PFSK-1 (cell line): ENCODE measurements around the gene NRXN3.

Experiments
- REST ChIP-seq, 2 experiments: IDR thresholded peaks; 2 replicates each; pipeline versions ENCODE4 v1.6.1 to v1.8.0; 2011 to 2012; ENCODE audit warnings: low read depth in 2 of 2, low read length in 2 of 2, control low read depth in 1 of 2, inconsistent platforms in 1 of 2, mild to moderate bottlenecking in 1 of 2, moderate library complexity in 1 of 2; ENCODE audit not compliant: insufficient read depth in 1 of 2
- SIN3A ChIP-seq: IDR thresholded peaks from 2 replicates; pipeline ENCODE4 v1.6.1; 2012; ENCODE audit warnings: mild to moderate bottlenecking, low read length, moderate library complexity, borderline replicate concordance; ENCODE audit not compliant: insufficient read depth

GRCh38 chr14:79083356-79083755, 913.2 kb downstream of the NRXN3 start:
- no peak for TF ChIP-seq REST (IDR thresholded peaks at IDR 0.05; ENCODE audit: insufficient read depth in 1 of 2, low read depth in 2 of 2, low read length in 2 of 2)
- TF ChIP-seq SIN3A: no peak
